Effector memory CD4-positive, alpha-beta T cell (primary cell): ENCODE measurements around the gene FAM83D.

Source experiments
- DNase-seq, 3 donors: peaks; one replicate each; pipeline ENCODE4 v3.0.0-alpha.2; 2020
- H3K27ac ChIP-seq: 2 replicates; pipeline ENCODE4 v1.7.0; 2013; ENCODE audit warnings: mild to moderate bottlenecking, low read length, moderate library complexity; ENCODE audit not compliant: insufficient read depth, poor library complexity, severe bottlenecking
- H3K27me3 ChIP-seq: replicated peaks from 2 replicates; pipeline ENCODE4 v1.7.0; 2013; ENCODE audit warnings: mild to moderate bottlenecking, low read length; ENCODE audit not compliant: insufficient read depth, control insufficient read depth, poor library complexity, severe bottlenecking
- H3K36me3 ChIP-seq: 2 replicates; pipeline ENCODE4 v1.7.0; 2013; ENCODE audit warnings: mild to moderate bottlenecking, low read length, moderate library complexity; ENCODE audit not compliant: control insufficient read depth, insufficient read depth
- H3K4me1 ChIP-seq: 2 replicates; pipeline ENCODE4 v1.7.0; 2013; ENCODE audit warnings: low read length, mild to moderate bottlenecking; ENCODE audit not compliant: control insufficient read depth, insufficient read depth, poor library complexity, severe bottlenecking
- H3K4me3 ChIP-seq: 2 replicates; pipeline ENCODE4 v1.7.0; 2013; ENCODE audit warnings: low read length, low read depth, mild to moderate bottlenecking; ENCODE audit not compliant: insufficient read depth, poor library complexity, severe bottlenecking
- H3K9me3 ChIP-seq: 2 replicates; pipeline ENCODE4 v1.7.0; 2013; ENCODE audit warnings: mild to moderate bottlenecking, low read length, moderate library complexity; ENCODE audit not compliant: control insufficient read depth

The FAM83D gene

DNA sequence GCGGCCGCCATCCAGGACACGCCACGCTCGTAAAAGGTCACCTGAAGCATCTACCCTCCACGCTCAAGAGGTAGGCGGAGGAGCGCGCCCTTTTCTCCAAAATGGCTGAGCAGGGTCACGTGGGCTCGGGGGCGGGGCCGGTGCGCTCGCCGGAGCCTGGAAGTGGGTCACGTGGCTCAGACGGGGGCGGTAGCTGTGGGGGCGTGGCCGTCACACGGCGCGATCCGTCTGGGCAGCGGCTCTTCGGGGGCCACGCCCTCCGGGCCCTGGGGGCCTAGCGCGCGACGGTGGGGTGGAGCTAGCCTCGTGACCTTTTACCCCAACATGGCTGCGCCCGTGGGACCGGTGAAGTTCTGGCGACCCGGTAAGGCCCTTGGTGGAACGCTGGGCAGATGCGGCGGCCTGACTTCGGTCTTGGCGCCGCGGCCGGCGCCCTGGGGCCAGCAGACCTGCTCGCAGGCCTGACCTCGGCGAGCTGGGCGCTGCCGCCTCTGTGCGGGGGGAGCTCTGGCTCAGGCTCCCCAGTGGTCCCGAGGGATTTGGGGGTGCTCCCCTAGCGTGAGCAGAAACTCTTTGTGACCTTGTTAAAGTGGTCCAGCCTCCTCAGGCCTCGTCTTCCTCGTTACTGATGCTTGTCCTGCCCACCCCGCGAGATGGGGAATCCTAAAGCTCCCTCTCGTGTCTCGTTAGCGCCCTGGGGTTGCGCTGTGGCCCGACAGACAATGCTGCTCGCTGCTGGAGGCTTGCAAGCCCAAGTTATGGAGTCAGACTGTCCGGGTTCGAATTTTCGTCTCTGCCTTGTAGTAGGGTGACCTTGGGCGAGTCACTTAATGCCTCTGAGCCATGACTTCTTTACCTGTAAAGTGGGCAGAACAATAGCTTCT, 36.1 kb downstream of the FAM83D start, which contains the start of gene DHX35:
Gene DHX35 (plus strand): TSS at position 301 of the 884 bp plus-strand sequence. CDS start 24 bp downstream, at position 325.
- peak; percentile 96 to 97 (median 97) for DNase-seq
- H3K36me3 ChIP-seq: no peaks in the 10 kb centered on the region
- peak within 1 kb of the TSS; percentile 80 for H3K27ac ChIP-seq
- H3K9me3 ChIP-seq: no peaks in the 10 kb centered on the region
- H3K4me3 ChIP-seq: peak within 1 kb of the TSS; percentile 93
- H3K4me1 ChIP-seq: peaks cover 15% of the 10 kb centered on the region
- H3K27me3 ChIP-seq: no peaks in the 10 kb centered on the region

GRCh38 chr20:38962928-38963401, 36.7 kb downstream of the FAM83D start:
- Histone ChIP-seq H3K9me3 (no peaks in the 10 kb centered on the region), H3K27ac (peak overlapping the region; percentile 80), H3K4me3 (peak overlapping the region; percentile 93), H3K4me1 (peaks cover 15% of the 10 kb centered on the region), H3K36me3 (no peaks in the 10 kb centered on the region), H3K27me3 (no peaks in the 10 kb centered on the region)
- no peak for DNase-seq

DNA sequence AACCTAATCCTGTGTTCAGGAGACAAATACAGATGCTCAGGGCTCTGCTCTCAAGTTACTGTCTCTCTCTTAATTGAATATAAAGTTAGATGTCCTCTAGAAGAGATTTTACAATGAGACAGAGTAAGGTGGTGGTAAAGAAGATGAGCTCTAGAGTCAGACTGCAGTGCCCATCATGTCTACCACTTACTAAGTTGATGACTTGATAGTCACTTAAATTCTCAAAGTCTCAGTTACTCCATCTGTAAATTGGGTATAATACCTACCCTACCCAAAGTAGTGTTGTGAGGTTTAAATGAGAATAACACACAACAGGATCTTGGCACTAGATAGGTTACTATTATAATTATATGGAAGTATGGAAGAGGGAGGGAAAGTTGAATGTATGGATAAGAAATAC, 37.5 kb downstream of the FAM83D start:
- Histone ChIP-seq H3K27me3 (no peaks in the 10 kb centered on the region), H3K36me3 (no peaks in the 10 kb centered on the region), H3K9me3 (no peaks in the 10 kb centered on the region), H3K27ac (no peak overlapping the region), H3K4me1 (peaks cover 15% of the 10 kb centered on the region), H3K4me3 (no peak overlapping the region)
- no peak for DNase-seq

DNA sequence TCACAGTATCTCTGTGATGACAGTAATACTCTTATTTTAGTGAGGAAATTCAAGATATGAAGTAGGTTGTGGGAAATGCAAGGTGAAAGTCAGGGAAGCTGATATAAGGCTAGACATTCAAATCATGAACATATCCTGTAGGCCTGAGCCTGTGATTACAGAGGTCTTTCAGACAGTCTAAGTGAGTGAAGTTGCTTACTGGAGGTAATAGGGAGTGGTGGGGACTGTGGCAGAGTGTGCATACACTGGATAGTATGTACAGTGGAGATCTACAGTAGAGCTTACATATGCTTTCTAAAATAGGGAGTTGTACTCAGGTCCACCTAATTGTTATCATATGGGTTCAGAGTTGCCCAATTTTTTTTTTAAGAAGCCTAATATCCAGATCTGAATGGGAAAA, 39.0 kb downstream of the FAM83D start:
- H3K27me3 ChIP-seq: no peaks in the 10 kb centered on the region
- H3K4me1 ChIP-seq: peaks cover 15% of the 10 kb centered on the region
- H3K27ac ChIP-seq: no peak overlapping the region
- H3K4me3 ChIP-seq: no peak overlapping the region
- no peaks in the 10 kb centered on the region for H3K9me3 ChIP-seq
- no peak for DNase-seq
- peaks cover 15% of the 10 kb centered on the region for H3K36me3 ChIP-seq

DNA sequence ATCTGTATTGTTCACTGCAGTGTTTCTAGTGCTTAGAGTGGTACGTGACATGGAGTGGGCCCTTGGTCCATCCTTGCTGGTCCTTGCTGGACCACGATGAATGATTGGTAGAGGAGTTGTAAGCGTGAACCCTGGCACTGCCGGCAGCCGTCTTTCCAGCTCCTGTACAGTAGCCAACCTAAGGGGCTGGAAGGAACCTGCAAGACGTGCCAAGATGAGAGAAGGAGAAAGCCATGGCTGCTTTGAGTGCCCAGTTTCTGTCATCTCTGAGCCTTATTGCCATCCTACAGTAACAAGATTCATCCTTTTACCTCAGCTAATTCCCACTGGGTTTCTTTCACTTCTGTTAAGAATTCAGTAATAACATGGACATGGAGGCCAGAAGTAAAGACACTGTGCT, 41.9 kb downstream of the FAM83D start:
- Histone ChIP-seq H3K4me1 (peaks cover 3% of the 10 kb centered on the region), H3K4me3 (no peak overlapping the region), H3K9me3 (no peaks in the 10 kb centered on the region), H3K27ac (no peak overlapping the region), H3K36me3 (peaks cover 24% of the 10 kb centered on the region), H3K27me3 (no peaks in the 10 kb centered on the region)
- DNase-seq: no peak

DNA sequence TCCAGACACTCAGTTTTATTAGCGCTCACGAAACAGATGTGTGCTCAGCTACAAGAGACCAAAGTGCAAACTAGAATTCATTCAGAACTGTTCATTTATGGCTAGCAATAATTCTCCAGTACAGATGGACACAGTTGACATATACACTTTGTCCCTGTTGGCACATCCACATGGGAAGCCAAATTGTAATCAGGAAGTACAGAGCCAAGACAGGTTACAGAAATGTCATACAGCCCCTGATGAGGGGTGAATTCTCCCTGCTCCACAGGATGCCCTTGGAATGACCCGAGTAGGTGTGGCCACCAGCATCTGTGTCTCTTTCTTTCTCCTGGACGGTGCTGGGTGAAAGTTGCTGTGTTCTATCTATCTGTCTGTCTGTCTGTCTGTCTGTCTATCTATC, 43.5 kb downstream of the FAM83D start:
- no peaks in the 10 kb centered on the region for H3K9me3 ChIP-seq
- no peaks in the 10 kb centered on the region for H3K4me1 ChIP-seq
- H3K4me3 ChIP-seq: no peak overlapping the region
- H3K27me3 ChIP-seq: no peaks in the 10 kb centered on the region
- DNase-seq: no peak
- no peak overlapping the region for H3K27ac ChIP-seq
- H3K36me3 ChIP-seq: peaks cover 24% of the 10 kb centered on the region

GRCh38 chr20:38970302-38970701, 44.1 kb downstream of the FAM83D start:
- Histone ChIP-seq H3K9me3 (no peaks in the 10 kb centered on the region), H3K27ac (no peak overlapping the region), H3K4me3 (no peak overlapping the region), H3K27me3 (no peaks in the 10 kb centered on the region), H3K36me3 (peaks cover 24% of the 10 kb centered on the region), H3K4me1 (no peaks in the 10 kb centered on the region)
- DNase-seq: no peak

GRCh38 chr20:38973107-38973506, 46.9 kb downstream of the FAM83D start:
- no peak overlapping the region for H3K27ac ChIP-seq
- peaks cover 24% of the 10 kb centered on the region for H3K36me3 ChIP-seq
- no peaks in the 10 kb centered on the region for H3K9me3 ChIP-seq
- H3K27me3 ChIP-seq: no peaks in the 10 kb centered on the region
- no peak for DNase-seq
- no peak overlapping the region for H3K4me3 ChIP-seq
- no peaks in the 10 kb centered on the region for H3K4me1 ChIP-seq

GRCh38 chr20:38973645-38974044, 47.4 kb downstream of the FAM83D start:
- Histone ChIP-seq H3K4me3 (no peak overlapping the region), H3K27ac (no peak overlapping the region)
- DNase-seq: no peak

GRCh38 chr20:38975539-38976120, 49.4 kb downstream of the FAM83D start:
- H3K4me1 ChIP-seq: no peaks in the 10 kb centered on the region
- H3K27ac ChIP-seq: no peak overlapping the region
- no peaks in the 10 kb centered on the region for H3K27me3 ChIP-seq
- H3K4me3 ChIP-seq: no peak overlapping the region
- DNase-seq: no peak
- peaks cover 6% of the 10 kb centered on the region for H3K36me3 ChIP-seq
- H3K9me3 ChIP-seq: no peaks in the 10 kb centered on the region

More at GRCh38 chr20:38973645-38974044, 47.4 kb downstream of the FAM83D start:
- Histone ChIP-seq H3K36me3 (peaks cover 24% of the 10 kb centered on the region), H3K4me1 (no peaks in the 10 kb centered on the region), H3K9me3 (no peaks in the 10 kb centered on the region), H3K27me3 (no peaks in the 10 kb centered on the region)
